ENCODE data around the gene DNAAF8.

DNA sequence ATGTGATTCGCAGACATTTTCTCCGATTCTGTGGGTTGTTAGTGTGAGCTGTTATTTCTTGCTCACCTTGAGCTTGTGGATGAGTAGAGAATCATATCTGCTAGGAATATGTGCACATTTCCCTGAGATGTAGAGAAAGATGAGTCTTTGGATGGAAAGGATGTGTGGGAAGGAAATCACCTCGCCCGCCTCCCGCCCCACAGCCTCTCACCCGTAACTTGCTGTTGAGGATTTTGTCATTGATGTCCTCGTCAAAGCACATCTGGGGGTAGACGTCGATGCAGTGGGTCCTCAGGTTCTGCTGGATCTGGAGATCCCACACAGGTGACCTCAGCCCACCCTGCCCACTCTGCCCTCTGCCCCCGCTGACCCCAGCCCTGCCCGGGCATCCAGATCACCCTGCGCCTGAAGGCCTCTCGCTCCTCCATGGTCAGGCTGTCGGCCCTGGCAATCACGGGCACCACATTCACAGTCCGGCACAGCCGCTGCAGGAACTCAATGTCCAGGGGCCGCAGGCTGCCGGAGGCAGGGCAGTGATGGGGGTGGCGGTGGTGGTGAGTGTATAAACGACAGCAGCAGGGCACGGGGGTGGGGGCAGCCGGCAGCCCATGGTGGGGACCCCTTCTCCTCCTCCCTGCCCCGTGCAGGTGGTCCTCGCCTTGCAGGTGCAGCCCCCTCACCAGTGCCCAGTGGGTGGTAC is 49.1 kb downstream of the DNAAF8 start:
- TF ChIP-seq, protein P1, sequence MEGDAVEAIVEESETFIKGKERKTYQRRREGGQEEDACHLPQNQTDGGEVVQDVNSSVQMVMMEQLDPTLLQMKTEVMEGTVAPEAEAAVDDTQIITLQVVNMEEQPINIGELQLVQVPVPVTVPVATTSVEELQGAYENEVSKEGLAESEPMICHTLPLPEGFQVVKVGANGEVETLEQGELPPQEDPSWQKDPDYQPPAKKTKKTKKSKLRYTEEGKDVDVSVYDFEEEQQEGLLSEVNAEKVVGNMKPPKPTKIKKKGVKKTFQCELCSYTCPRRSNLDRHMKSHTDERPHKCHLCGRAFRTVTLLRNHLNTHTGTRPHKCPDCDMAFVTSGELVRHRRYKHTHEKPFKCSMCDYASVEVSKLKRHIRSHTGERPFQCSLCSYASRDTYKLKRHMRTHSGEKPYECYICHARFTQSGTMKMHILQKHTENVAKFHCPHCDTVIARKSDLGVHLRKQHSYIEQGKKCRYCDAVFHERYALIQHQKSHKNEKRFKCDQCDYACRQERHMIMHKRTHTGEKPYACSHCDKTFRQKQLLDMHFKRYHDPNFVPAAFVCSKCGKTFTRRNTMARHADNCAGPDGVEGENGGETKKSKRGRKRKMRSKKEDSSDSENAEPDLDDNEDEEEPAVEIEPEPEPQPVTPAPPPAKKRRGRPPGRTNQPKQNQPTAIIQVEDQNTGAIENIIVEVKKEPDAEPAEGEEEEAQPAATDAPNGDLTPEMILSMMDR (IDR thresholded peaks at IDR 0.05; ENCODE audit: low read length) = no peak
- no peak for TF ChIP-seq EZH2phosphoT487 (IDR thresholded peaks at IDR 0.05; ENCODE audit: low read length)

Data from MM.1S (cell line).